ENCODE measurements around the gene TCN2. TPM values are rescaled to one million over a fixed set of nuclear protein-coding genes. Genes with fewer than 3 reads are reported as not detected.

Gene TCN2
- total and polyA plus RNA-seq, 4 donors = 6.7 to 14.1 (median 13.0) TPM

- H3K27me3 ChIP-seq (ENCODE audit: control insufficient read depth in 4 of 4, insufficient read depth in 4 of 4, low read length in 3 of 4) = no peaks in the 10 kb centered on the region
- whole genome bisulfite sequencing = 94% methylated on average over 6 of the region's 6 CpGs
- H3K4me3 ChIP-seq (ENCODE audit: low read depth in 1 of 3, low read length in 3 of 3) = no peak overlapping the region
- H3K36me3 ChIP-seq (ENCODE audit: control insufficient read depth in 4 of 4, insufficient read depth in 3 of 4, low read depth in 1 of 4, low read length in 3 of 4) = peaks cover 27 to 97% (median 62%) of the 10 kb centered on the region in 4 donors
- TF ChIP-seq MAX (IDR thresholded peaks at IDR 0.05) = no peak
- TF ChIP-seq EGR1 (IDR thresholded peaks at IDR 0.05; ENCODE audit: low read depth in 2 of 2) = no peak
- no peak for TF ChIP-seq TAF1 (conservative IDR thresholded peaks at IDR 0.05)
- no peak for TF ChIP-seq JUND (IDR thresholded peaks at IDR 0.05)
- no peak for TF ChIP-seq RXRA (IDR thresholded peaks at IDR 0.05)
- no peak for TF ChIP-seq RAD21 (IDR thresholded peaks at IDR 0.05)
- TF ChIP-seq YY1 (IDR thresholded peaks at IDR 0.05) = no peak
- TF ChIP-seq ATF3 (IDR thresholded peaks at IDR 0.05) = no peak
- TF ChIP-seq HNF4A (conservative IDR thresholded peaks at IDR 0.05) = no peak
- no peak for TF ChIP-seq REST (IDR thresholded peaks at IDR 0.05)
- no peak for TF ChIP-seq FOXA2 (IDR thresholded peaks at IDR 0.05)
- H3K4me1 ChIP-seq (ENCODE audit: control insufficient read depth in 4 of 4, insufficient read depth in 4 of 4, low read length in 3 of 4) = no peaks in the 10 kb centered on the region
- DNase-seq (ENCODE audit: low spot score) = no peak
- H3K9ac ChIP-seq (ENCODE audit: low read depth in 1 of 2, low read length in 2 of 2) = no peak overlapping the region
- H3K9me3 ChIP-seq (ENCODE audit: control insufficient read depth in 4 of 4, low read length in 3 of 4) = no peaks in the 10 kb centered on the region
- H3K27ac ChIP-seq (ENCODE audit: low read depth in 1 of 2, low read length in 2 of 2) = no peak overlapping the region
Measured at GRCh38 chr22:30582051-30582450, 24.9 kb upstream of the TCN2 start.

- Histone ChIP-seq H3K9ac (ENCODE audit: low read depth in 1 of 2, low read length in 2 of 2) (no peak overlapping the region), H3K27ac (ENCODE audit: low read depth in 1 of 2, low read length in 2 of 2) (no peak overlapping the region)
- WGBS = 82% methylated on average over 13 of the region's 13 CpGs
Measured at GRCh38 chr22:30582788-30583545, 24.0 kb upstream of the TCN2 start.

More at GRCh38 chr22:30582788-30583545, 24.0 kb upstream of the TCN2 start:
- no peak for DNase-seq (ENCODE audit: low spot score)
- TF ChIP-seq CTCF (IDR thresholded peaks at IDR 0.05; ENCODE audit: low read depth, low read length, missing input control) = no peak
- no peak for TF ChIP-seq HNF4A (conservative IDR thresholded peaks at IDR 0.05)
- H3K9me3 ChIP-seq (ENCODE audit: control insufficient read depth in 4 of 4, low read length in 3 of 4) = no peaks in the 10 kb centered on the region
- no peaks in the 10 kb centered on the region for H3K4me1 ChIP-seq (ENCODE audit: control insufficient read depth in 4 of 4, insufficient read depth in 4 of 4, low read length in 3 of 4)
- no peak overlapping the region for H3K4me3 ChIP-seq (ENCODE audit: low read depth in 1 of 3, low read length in 3 of 3)
- peaks cover 33 to 97% (median 63%) of the 10 kb centered on the region in 4 donors for H3K36me3 ChIP-seq (ENCODE audit: control insufficient read depth in 4 of 4, insufficient read depth in 3 of 4, low read depth in 1 of 4, low read length in 3 of 4)
- no peaks in the 10 kb centered on the region for H3K27me3 ChIP-seq (ENCODE audit: control insufficient read depth in 4 of 4, insufficient read depth in 4 of 4, low read length in 3 of 4)

All from liver (tissue), 9 donors.